ENCODE data around the gene THSD4.
"Not testable (repeated sequence)": the region's sequence is repeated elsewhere in the genome, so short reads cannot be mapped to it uniquely, and the experiment has no call there.

Gene THSD4

GRCh38 chr15:71116366-71116765, 1.1 kb downstream of the THSD4 start:
- Histone ChIP-seq H3K36me3 (ENCODE audit: control insufficient read depth, insufficient read depth, low read length) (no peaks in the 10 kb centered on the region), H3K4me1 (ENCODE audit: control insufficient read depth, insufficient read depth, low read length) (peaks cover 27% of the 10 kb centered on the region), H3K4me3 (ENCODE audit: low read length) (peak overlapping the region; percentile 88), H3K27me3 (ENCODE audit: control insufficient read depth, insufficient read depth, low read length) (no peaks in the 10 kb centered on the region), H3K9me3 (ENCODE audit: control insufficient read depth, low read length) (no peaks in the 10 kb centered on the region), H3K9ac (ENCODE audit: low read length) (peak overlapping the region; percentile 90)

- no peak overlapping the region for H3K4me3 ChIP-seq (ENCODE audit: low read length)
These were observed 1.7 kb downstream of the THSD4 start for GRCh38 chr15:71116942-71117341.

GRCh38 chr15:71117714-71118305, 2.5 kb downstream of the THSD4 start:
- no peaks in the 10 kb centered on the region for H3K36me3 ChIP-seq (ENCODE audit: control insufficient read depth, insufficient read depth, low read length)
- no peaks in the 10 kb centered on the region for H3K27me3 ChIP-seq (ENCODE audit: control insufficient read depth, insufficient read depth, low read length)
- no peak overlapping the region for H3K9ac ChIP-seq (ENCODE audit: low read length)
- H3K4me3 ChIP-seq (ENCODE audit: low read length), result no peak overlapping the region
- H3K4me1 ChIP-seq (ENCODE audit: control insufficient read depth, insufficient read depth, low read length), result peaks cover 27% of the 10 kb centered on the region
- H3K9me3 ChIP-seq (ENCODE audit: control insufficient read depth, low read length), result no peaks in the 10 kb centered on the region

More at GRCh38 chr15:71116942-71117341, 1.7 kb downstream of the THSD4 start:
- peak overlapping the region; percentile 90 for H3K9ac ChIP-seq (ENCODE audit: low read length)
- H3K36me3 ChIP-seq (ENCODE audit: control insufficient read depth, insufficient read depth, low read length), result no peaks in the 10 kb centered on the region
- H3K27me3 ChIP-seq (ENCODE audit: control insufficient read depth, insufficient read depth, low read length), result no peaks in the 10 kb centered on the region
- H3K4me1 ChIP-seq (ENCODE audit: control insufficient read depth, insufficient read depth, low read length), result peaks cover 27% of the 10 kb centered on the region
- H3K9me3 ChIP-seq (ENCODE audit: control insufficient read depth, low read length), result no peaks in the 10 kb centered on the region

GRCh38 chr15:71118345-71118744, 3.1 kb downstream of the THSD4 start:
- H3K4me1 ChIP-seq (ENCODE audit: control insufficient read depth, insufficient read depth, low read length), result peaks cover 27% of the 10 kb centered on the region
- no peaks in the 10 kb centered on the region for H3K9me3 ChIP-seq (ENCODE audit: control insufficient read depth, low read length)
- H3K36me3 ChIP-seq (ENCODE audit: control insufficient read depth, insufficient read depth, low read length), result no peaks in the 10 kb centered on the region
- no peaks in the 10 kb centered on the region for H3K27me3 ChIP-seq (ENCODE audit: control insufficient read depth, insufficient read depth, low read length)
- H3K9ac ChIP-seq (ENCODE audit: low read length), result no peak overlapping the region
- no peak overlapping the region for H3K4me3 ChIP-seq (ENCODE audit: low read length)

- Histone ChIP-seq H3K36me3 (ENCODE audit: control insufficient read depth, insufficient read depth, low read length) (no peaks in the 10 kb centered on the region), H3K4me3 (ENCODE audit: low read length) (no peak overlapping the region), H3K9me3 (ENCODE audit: control insufficient read depth, low read length) (no peaks in the 10 kb centered on the region), H3K4me1 (ENCODE audit: control insufficient read depth, insufficient read depth, low read length) (peaks cover 26% of the 10 kb centered on the region), H3K27me3 (ENCODE audit: control insufficient read depth, insufficient read depth, low read length) (no peaks in the 10 kb centered on the region), H3K9ac (ENCODE audit: low read length) (no peak overlapping the region)
These were observed 3.8 kb downstream of the THSD4 start for GRCh38 chr15:71118881-71119632.

GRCh38 chr15:71120428-71120944, 5.2 kb downstream of the THSD4 start:
- Histone ChIP-seq H3K36me3 (ENCODE audit: control insufficient read depth, insufficient read depth, low read length) (no peaks in the 10 kb centered on the region), H3K4me1 (ENCODE audit: control insufficient read depth, insufficient read depth, low read length) (peaks cover 17% of the 10 kb centered on the region), H3K4me3 (ENCODE audit: low read length) (no peak overlapping the region)

GRCh38 chr15:71121442-71121841, 6.2 kb downstream of the THSD4 start:
- no peaks in the 10 kb centered on the region for H3K9me3 ChIP-seq (ENCODE audit: control insufficient read depth, low read length)
- no peaks in the 10 kb centered on the region for H3K36me3 ChIP-seq (ENCODE audit: control insufficient read depth, insufficient read depth, low read length)
- no peak overlapping the region for H3K9ac ChIP-seq (ENCODE audit: low read length)
- H3K4me1 ChIP-seq (ENCODE audit: control insufficient read depth, insufficient read depth, low read length), result peaks cover 16% of the 10 kb centered on the region
- no peaks in the 10 kb centered on the region for H3K27me3 ChIP-seq (ENCODE audit: control insufficient read depth, insufficient read depth, low read length)
- no peak overlapping the region for H3K4me3 ChIP-seq (ENCODE audit: low read length)

More at GRCh38 chr15:71120428-71120944, 5.2 kb downstream of the THSD4 start:
- Histone ChIP-seq H3K9me3 (ENCODE audit: control insufficient read depth, low read length) (no peaks in the 10 kb centered on the region), H3K9ac (ENCODE audit: low read length) (no peak overlapping the region), H3K27me3 (ENCODE audit: control insufficient read depth, insufficient read depth, low read length) (no peaks in the 10 kb centered on the region)

GRCh38 chr15:71124937-71125790, 9.9 kb downstream of the THSD4 start:
- H3K27me3 ChIP-seq (ENCODE audit: control insufficient read depth, insufficient read depth, low read length), result no peaks in the 10 kb centered on the region
- no peak overlapping the region for H3K9ac ChIP-seq (ENCODE audit: low read length)
- H3K9me3 ChIP-seq (ENCODE audit: control insufficient read depth, low read length), result no peaks in the 10 kb centered on the region
- H3K36me3 ChIP-seq (ENCODE audit: control insufficient read depth, insufficient read depth, low read length), result no peaks in the 10 kb centered on the region
- H3K4me1 ChIP-seq (ENCODE audit: control insufficient read depth, insufficient read depth, low read length), result peaks cover 15% of the 10 kb centered on the region
- no peak overlapping the region for H3K4me3 ChIP-seq (ENCODE audit: low read length)

- Histone ChIP-seq H3K36me3 (ENCODE audit: control insufficient read depth, insufficient read depth, low read length) (no peaks in the 10 kb centered on the region), H3K9me3 (ENCODE audit: control insufficient read depth, low read length) (no peaks in the 10 kb centered on the region), H3K9ac (ENCODE audit: low read length) (no peak overlapping the region), H3K27me3 (ENCODE audit: control insufficient read depth, insufficient read depth, low read length) (no peaks in the 10 kb centered on the region), H3K4me1 (ENCODE audit: control insufficient read depth, insufficient read depth, low read length) (peaks cover 10% of the 10 kb centered on the region), H3K4me3 (ENCODE audit: low read length) (no peak overlapping the region)
These were observed 10.7 kb downstream of the THSD4 start for GRCh38 chr15:71125831-71126450.

GRCh38 chr15:71127083-71127482, 11.8 kb downstream of the THSD4 start:
- peaks cover 10% of the 10 kb centered on the region for H3K4me1 ChIP-seq (ENCODE audit: control insufficient read depth, insufficient read depth, low read length)
- no peaks in the 10 kb centered on the region for H3K36me3 ChIP-seq (ENCODE audit: control insufficient read depth, insufficient read depth, low read length)
- H3K9ac ChIP-seq (ENCODE audit: low read length), result no peak overlapping the region
- H3K4me3 ChIP-seq (ENCODE audit: low read length), result no peak overlapping the region
- no peaks in the 10 kb centered on the region for H3K27me3 ChIP-seq (ENCODE audit: control insufficient read depth, insufficient read depth, low read length)
- H3K9me3 ChIP-seq (ENCODE audit: control insufficient read depth, low read length), result no peaks in the 10 kb centered on the region

- not testable (repeated sequence) for H3K4me1 ChIP-seq (ENCODE audit: control insufficient read depth, insufficient read depth, low read length); H3K27me3 ChIP-seq (ENCODE audit: control insufficient read depth, insufficient read depth, low read length); H3K36me3 ChIP-seq (ENCODE audit: control insufficient read depth, insufficient read depth, low read length); H3K9me3 ChIP-seq (ENCODE audit: control insufficient read depth, low read length); H3K9ac ChIP-seq (ENCODE audit: low read length); H3K4me3 ChIP-seq (ENCODE audit: low read length)
These were observed 12.9 kb downstream of the THSD4 start for GRCh38 chr15:71128159-71128558.
